HL-60 (cell line): Measurements from ENCODE around the gene FBXO36.

ENCODE experiments used
- CTCF ChIP-seq: IDR thresholded peaks from one replicate; pipeline ENCODE4 v1.5.1; 2011; ENCODE audit warnings: low read length, control low read depth, inconsistent platforms; ENCODE audit not compliant: insufficient read depth
- POLR2AphosphoS5 ChIP-seq: IDR thresholded peaks from 2 replicates; pipeline ENCODE4 v1.6.1; 2012; ENCODE audit warnings: low read depth
- SPI1 ChIP-seq: IDR thresholded peaks from 2 replicates; pipeline ENCODE4 v1.6.1; 2012; ENCODE audit warnings: low read depth, mild to moderate bottlenecking, borderline replicate concordance

DNA sequence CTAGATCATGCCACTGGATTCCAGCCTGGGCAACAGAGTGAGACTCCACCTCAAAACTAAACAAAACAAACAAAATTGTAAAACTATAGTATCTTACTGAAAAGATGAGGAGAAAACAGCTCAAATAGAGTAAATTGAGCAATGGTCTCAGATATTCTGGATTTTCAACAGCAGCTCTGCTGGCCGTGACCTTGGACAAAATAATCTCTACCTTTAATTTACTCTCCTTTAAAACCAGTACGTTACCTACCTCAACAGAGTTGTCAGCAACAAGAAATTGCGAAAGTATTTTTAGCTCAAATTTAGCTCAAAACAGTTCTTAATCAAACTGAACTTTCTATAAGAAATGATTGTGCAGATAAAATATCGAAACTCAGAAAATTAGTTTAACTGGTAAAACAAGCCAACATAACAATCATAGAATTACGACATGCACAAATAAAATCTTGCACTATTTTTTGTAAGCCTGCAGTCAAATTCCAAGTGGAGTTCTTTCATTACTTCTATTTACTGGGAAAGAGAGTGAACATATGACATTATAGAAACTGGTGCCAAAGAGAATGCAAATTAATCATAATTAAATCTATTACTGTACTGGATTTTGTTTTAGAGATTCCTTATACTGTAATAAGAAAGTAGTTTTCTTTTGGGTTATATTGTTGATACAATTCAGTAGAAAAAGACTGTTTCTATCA, 41.3 kb upstream of the FBXO36 start:
- TF ChIP-seq CTCF (no peak), SPI1 (no peak), POLR2AphosphoS5 (no peak)
